K562 (cell line): ENCODE data around the gene FES. TPM values are rescaled to one million over a fixed set of nuclear protein-coding genes. Genes with fewer than 3 reads are reported as not detected.
A peak's percentile ranks its signal among the peaks of the same experiment; 100 is the strongest.

Experiments
- ATAC-seq: fragments of 200-7000 bp; cut with Tn5 transposase; 3 replicates; pipeline ENCODE4 v1.9.1; 2020; ENCODE audit warnings: moderate library complexity
- BruUV-seq: library from RNA; stranded (reverse); fragments of 400-500 nt; replicated peaks from 2 replicates; lab custom pipeline; 2021; lab: Mats Ljungman, UMichigan
- CTCF ChIA-PET: fragments of 300-600 bp; formaldehyde crosslinking; extraction: SDS; loops from one replicate; lab custom pipeline; 2021; ENCODE audit warnings: low intra/inter-chr PET ratio; lab: Yijun Ruan, JAX
- POLR2A ChIA-PET: fragments of 300-600, 350-650 bp; sonication (Branson Sonifier 250); formaldehyde crosslinking; extraction: SDS; loops from one replicate; lab custom pipeline; 2021; ENCODE audit warnings: antibody characterized with exemption, inconsistent platforms; lab: Yijun Ruan, JAX
- DNase-seq, 4 experiments: peaks; one replicate each; pipeline versions ENCODE4 v3.0.0 to v3.0.0-alpha.2; 2011 to 2018; ENCODE audit warnings: low spot score in 3 of 4, mixed read lengths in 3 of 4; ENCODE audit errors: extremely low read depth in 1 of 4
- FAIRE-seq: peaks from 2 replicates; lab custom pipeline; 2011; peaks lifted over from hg19 to GRCh38; lab: Jason Lieb, UNC
- H2AFZ ChIP-seq: 2 replicates; pipeline ENCODE4 v1.6.0; 2011; ENCODE audit warnings: low read depth, low read length, control low read depth, inconsistent platforms
- H3K27ac ChIP-seq: fragments of 200-600 bp; 3 replicates; pipeline ENCODE4 v1.8.0; 2011; ENCODE audit warnings: low read depth, mild to moderate bottlenecking, control low read depth, inconsistent platforms, low read length, moderate library complexity, mixed read lengths; ENCODE audit errors: extremely low read depth
- H3K27me3 ChIP-seq, 2 experiments: fragments of 300-600 bp in 1 of 2; 2 replicates in 1 of 2; 3 replicates in 1 of 2; pipeline versions ENCODE4 v1.6.0 to v1.8.0; 2011; ENCODE audit warnings: inconsistent platforms in 2 of 2, low read length in 2 of 2, mild to moderate bottlenecking in 1 of 2, mixed read lengths in 1 of 2, moderate library complexity in 1 of 2; ENCODE audit not compliant: control insufficient read depth in 2 of 2, insufficient read depth in 2 of 2
- H3K36me3 ChIP-seq: fragments of 300-600 bp; 3 replicates; pipeline ENCODE4 v1.8.0; 2011; ENCODE audit warnings: mild to moderate bottlenecking, low read length, inconsistent platforms; ENCODE audit not compliant: control insufficient read depth, insufficient read depth
- H3K4me1 ChIP-seq, 2 experiments: fragments of 200-600 bp in 1 of 2; replicated peaks in 1 of 2; 2 replicates in 1 of 2; 3 replicates in 1 of 2; pipeline versions ENCODE4 v1.5.1 to v1.8.0; 2011; ENCODE audit warnings: inconsistent platforms in 2 of 2, low read length in 2 of 2, mild to moderate bottlenecking in 1 of 2, mixed read lengths in 1 of 2, moderate library complexity in 1 of 2; ENCODE audit not compliant: control insufficient read depth in 2 of 2, insufficient read depth in 2 of 2
- H3K4me2 ChIP-seq: 2 replicates; pipeline ENCODE4 v1.6.1; 2011; ENCODE audit warnings: low read length, control low read depth, inconsistent platforms, mixed read lengths; ENCODE audit not compliant: insufficient read depth
- H3K4me3 ChIP-seq: fragments of 200-600 bp; sonication (generic), shearing (Covaris generic); 2 replicates; pipeline ENCODE4 v1.5.1; 2016; ENCODE audit warnings: control low read depth, inconsistent platforms
- H3K79me2 ChIP-seq: fragments of 200-600 bp; 3 replicates; pipeline ENCODE4 v1.8.0; 2011; ENCODE audit warnings: low read length, inconsistent platforms; ENCODE audit not compliant: control insufficient read depth, insufficient read depth
- H3K9ac ChIP-seq, 2 experiments: 2 replicates each; pipeline versions ENCODE4 v1.6.0 to v1.6.1; 2011; ENCODE audit warnings: low read depth in 2 of 2, low read length in 2 of 2, control low read depth in 1 of 2, inconsistent platforms in 1 of 2, mild to moderate bottlenecking in 1 of 2, mixed read lengths in 1 of 2; ENCODE audit not compliant: insufficient read depth in 1 of 2
- H3K9me1 ChIP-seq: one replicate; pipeline ENCODE4 v1.6.0; 2011; ENCODE audit warnings: inconsistent platforms, mild to moderate bottlenecking, low read length, moderate library complexity; ENCODE audit not compliant: control insufficient read depth, insufficient read depth
- H3K9me3 ChIP-seq: replicated peaks from 2 replicates; pipeline ENCODE4 v1.5.1; 2011; ENCODE audit warnings: low read depth, low read length, inconsistent platforms; ENCODE audit not compliant: control insufficient read depth, insufficient read depth
- H4K20me1 ChIP-seq: replicated peaks from 2 replicates; pipeline ENCODE4 v1.6.1; 2011; ENCODE audit warnings: low read length, inconsistent platforms, mixed read lengths; ENCODE audit not compliant: control insufficient read depth, insufficient read depth
- GMEB1 ChIP-seq: fragments of 250-450 bp; sonication (Bioruptor Pico); IDR thresholded peaks from 2 replicates; pipeline ENCODE4 v1.4.0; 2020; ENCODE audit warnings: mild to moderate bottlenecking
- HLTF ChIP-seq: fragments of 450-650 bp; IDR thresholded peaks from 2 replicates; pipeline ENCODE4 v1.6.1; 2016
- NUFIP1 ChIP-seq: fragments of 450-650 bp; IDR thresholded peaks from 2 replicates; pipeline ENCODE4 v1.6.1; 2018; ENCODE audit not compliant: partially characterized antibody
- POLR2AphosphoS5 ChIP-seq: IDR thresholded peaks from 2 replicates; pipeline ENCODE4 v1.6.1; 2011; ENCODE audit warnings: mild to moderate bottlenecking, low read depth, low read length, moderate library complexity; ENCODE audit not compliant: control insufficient read depth, insufficient read depth
- POLR2G ChIP-seq: fragments of 200-400 bp; formaldehyde crosslinking; IDR thresholded peaks from 2 replicates; pipeline ENCODE4 v1.6.1; 2017; ENCODE audit warnings: low read depth, mild to moderate bottlenecking, antibody characterized with exemption, low read length, moderate library complexity
- RBFOX2 ChIP-seq: fragments of 200-400 bp; formaldehyde crosslinking; IDR thresholded peaks from 2 replicates; pipeline ENCODE4 v1.6.1; 2017; ENCODE audit warnings: low read depth, mild to moderate bottlenecking, low read length, moderate library complexity
- ZNF347 ChIP-seq: fragments of 450-650 bp; formaldehyde crosslinking; IDR thresholded peaks from 2 replicates; pipeline ENCODE4 v1.4.0; 2020; ENCODE audit warnings: low read depth, mild to moderate bottlenecking, moderate library complexity
- WGBS: fragments of 100-300 bp; shearing (Covaris generic); methylation state at CpG from one replicate; pipeline ENCODE4 v1.1.6; 2016; ENCODE audit warnings: low coverage, mixed read lengths; ENCODE audit not compliant: insufficient coverage; ENCODE audit errors: missing lambda C conversion rate; 5-methylcytosine and 5-hydroxymethylcytosine counted together
- in situ Hi-C: fragments of 300-500 bp; cut with MboI; formaldehyde crosslinking; loops from 4 replicates; pipeline ENCODE4 v1.15.0; 2018; ENCODE audit warnings: inconsistent platforms, mixed read lengths
- intact Hi-C: fragments of 100-400 bp; cut with micrococcal nuclease; formaldehyde crosslinking; loops from 2 replicates; pipeline ENCODE4 v1.14.2; 2022
- polyA plus RNA-seq, 8 experiments: library from polyadenylated mRNA; depleted of rRNA in 4 of 8; stranded (reverse) in 5 of 8; unstranded in 3 of 8; fragments of >200 nt; fragmentation: Nextera tagmentation in 2 of 8; fragmentation: Illumina TruSeq in 1 of 8; extraction: Ambion mirVana in 2 of 8; extraction: Trizol in 1 of 8; gene quantifications; 2 replicates each; pipeline versions ENCODE4 v1.2.1 to v1.2.3, GENCODE V29; 2011 to 2014; ENCODE audit warnings: inconsistent platforms in 1 of 8, missing spikeins in 1 of 8
- total RNA-seq, 7 experiments: library from RNA; depleted of rRNA in 6 of 7; stranded (reverse); fragments of >200 nt in 6 of 7; fragmentation: Illumina TruSeq in 2 of 7; extraction: Trizol in 2 of 7; gene quantifications; 2 replicates each; pipeline versions ENCODE4 v1.2.1 to v1.2.3, GENCODE V29; 2011 to 2021; ENCODE audit warnings: low replicate concordance in 1 of 7
- TF ChIP-seq, protein P1 (sequence below), 2 experiments: IDR thresholded peaks; 2 replicates each; pipeline ENCODE4 v1.6.1; 2011; ENCODE audit warnings: borderline replicate concordance in 1 of 2, control low read depth in 1 of 2, low read depth in 1 of 2, low read length in 1 of 2, mild to moderate bottlenecking in 1 of 2, mixed read lengths in 1 of 2, moderate library complexity in 1 of 2; ENCODE audit not compliant: insufficient read depth in 1 of 2, insufficient read length in 1 of 2, poor library complexity in 1 of 2, severe bottlenecking in 1 of 2; ENCODE audit errors: extremely low read depth in 1 of 2
- TF ChIP-seq, protein P2 (sequence below): sonication (generic); formaldehyde crosslinking; IDR thresholded peaks from 2 replicates; pipeline ENCODE4 v1.8.0; 2022; ENCODE audit warnings: mild to moderate bottlenecking, missing genetic modification reagents

FES gene
- total and polyA plus RNA-seq, 9 of the 15 experiments (the other 6 are each of a cell fraction or from before 2014, with no cell fraction given), result 0.38 to 2.6 (median 0.82) TPM

- no peaks in the 10 kb centered on the region for H3K27me3 ChIP-seq
- H3K9me1 ChIP-seq, result peaks cover 4% of the 10 kb centered on the region
- H3K9ac ChIP-seq, result peak overlapping the region in 1 of 2 experiments; percentile 86; a peak in 2 of 4 replicates
- no peaks in the 10 kb centered on the region for H4K20me1 ChIP-seq
- ChIA-PET CTCF (no interaction called here), POLR2A (interaction anchor here (0.6 to 7.0 kb wide), 7 partner anchors 10 to 672 kb away, joined by 3 to 70 read pairs (median 5); partner anchors contain the start of genes GDPGP1, HDDC3 and UNC45A)
- peak overlapping the region; percentile 15; the same call in 1 of the 2 replicates for H3K4me2 ChIP-seq
- H3K9me3 ChIP-seq, result no peaks in the 10 kb centered on the region
- 95% methylated on average over 21 of the region's 28 CpGs for WGBS
- H3K36me3 ChIP-seq, result peaks cover 60% of the 10 kb centered on the region
- FAIRE-seq, result no peak
- in situ Hi-C loops, result no loop called here
- no TSS peak for BruUV-seq
- intact Hi-C loops, result no loop called here
- ATAC-seq, result no peak
- H3K4me3 ChIP-seq, result no peak overlapping the region
- H3K4me1 ChIP-seq, result peaks cover 18 to 58% of the 10 kb centered on the region in 2 experiments; a peak in 4 of 5 replicates
- H3K79me2 ChIP-seq, result peaks cover 52% of the 10 kb centered on the region
- TF ChIP-seq GMEB1 (CRISPR knock-in tag) (no peak), POLR2G (0 out of 2 replicates have a peak, but pooled peaks have one; percentile 41), NUFIP1 (no peak), POLR2AphosphoS5 (0 out of 2 replicates have a peak, but pooled peaks have one; percentile 19), HLTF (no peak), ZNF347 (CRISPR knock-in tag) (no peak), RBFOX2 (peak; percentile 49)
- TF ChIP-seq, protein P1, sequence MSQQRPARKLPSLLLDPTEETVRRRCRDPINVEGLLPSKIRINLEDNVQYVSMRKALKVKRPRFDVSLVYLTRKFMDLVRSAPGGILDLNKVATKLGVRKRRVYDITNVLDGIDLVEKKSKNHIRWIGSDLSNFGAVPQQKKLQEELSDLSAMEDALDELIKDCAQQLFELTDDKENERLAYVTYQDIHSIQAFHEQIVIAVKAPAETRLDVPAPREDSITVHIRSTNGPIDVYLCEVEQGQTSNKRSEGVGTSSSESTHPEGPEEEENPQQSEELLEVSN (IDR thresholded peaks at IDR 0.05; ENCODE audit: borderline replicate concordance in 1 of 2, extremely low read depth in 1 of 2, insufficient read depth in 1 of 2, insufficient read length in 1 of 2, low read depth in 1 of 2, low read length in 1 of 2, poor library complexity in 1 of 2, severe bottlenecking in 1 of 2), result no peak
- TF ChIP-seq, protein P2, sequence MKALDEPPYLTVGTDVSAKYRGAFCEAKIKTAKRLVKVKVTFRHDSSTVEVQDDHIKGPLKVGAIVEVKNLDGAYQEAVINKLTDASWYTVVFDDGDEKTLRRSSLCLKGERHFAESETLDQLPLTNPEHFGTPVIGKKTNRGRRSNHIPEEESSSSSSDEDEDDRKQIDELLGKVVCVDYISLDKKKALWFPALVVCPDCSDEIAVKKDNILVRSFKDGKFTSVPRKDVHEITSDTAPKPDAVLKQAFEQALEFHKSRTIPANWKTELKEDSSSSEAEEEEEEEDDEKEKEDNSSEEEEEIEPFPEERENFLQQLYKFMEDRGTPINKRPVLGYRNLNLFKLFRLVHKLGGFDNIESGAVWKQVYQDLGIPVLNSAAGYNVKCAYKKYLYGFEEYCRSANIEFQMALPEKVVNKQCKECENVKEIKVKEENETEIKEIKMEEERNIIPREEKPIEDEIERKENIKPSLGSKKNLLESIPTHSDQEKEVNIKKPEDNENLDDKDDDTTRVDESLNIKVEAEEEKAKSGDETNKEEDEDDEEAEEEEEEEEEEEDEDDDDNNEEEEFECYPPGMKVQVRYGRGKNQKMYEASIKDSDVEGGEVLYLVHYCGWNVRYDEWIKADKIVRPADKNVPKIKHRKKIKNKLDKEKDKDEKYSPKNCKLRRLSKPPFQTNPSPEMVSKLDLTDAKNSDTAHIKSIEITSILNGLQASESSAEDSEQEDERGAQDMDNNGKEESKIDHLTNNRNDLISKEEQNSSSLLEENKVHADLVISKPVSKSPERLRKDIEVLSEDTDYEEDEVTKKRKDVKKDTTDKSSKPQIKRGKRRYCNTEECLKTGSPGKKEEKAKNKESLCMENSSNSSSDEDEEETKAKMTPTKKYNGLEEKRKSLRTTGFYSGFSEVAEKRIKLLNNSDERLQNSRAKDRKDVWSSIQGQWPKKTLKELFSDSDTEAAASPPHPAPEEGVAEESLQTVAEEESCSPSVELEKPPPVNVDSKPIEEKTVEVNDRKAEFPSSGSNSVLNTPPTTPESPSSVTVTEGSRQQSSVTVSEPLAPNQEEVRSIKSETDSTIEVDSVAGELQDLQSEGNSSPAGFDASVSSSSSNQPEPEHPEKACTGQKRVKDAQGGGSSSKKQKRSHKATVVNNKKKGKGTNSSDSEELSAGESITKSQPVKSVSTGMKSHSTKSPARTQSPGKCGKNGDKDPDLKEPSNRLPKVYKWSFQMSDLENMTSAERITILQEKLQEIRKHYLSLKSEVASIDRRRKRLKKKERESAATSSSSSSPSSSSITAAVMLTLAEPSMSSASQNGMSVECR (CRISPR knock-in tag), result 0 out of 2 replicates have a peak, but pooled peaks have one; percentile 8
- TF ChIP-seq, all 486 proteins: peak for 4
- Histone ChIP-seq H3K27ac (no peak overlapping the region; the same call in 2 of the 3 replicates), H2AFZ (no peak overlapping the region)
- no peak for DNase-seq
Measured at GRCh38 chr15:90905306-90906180, 21.2 kb downstream of the FES start.
